Measurements from ENCODE around the gene FAM174C. TPM values are rescaled to one million over a fixed set of nuclear protein-coding genes. Genes with fewer than 3 reads are reported as not detected.

The FAM174C gene
- polyA plus RNA-seq, 1 of the 3 experiments (the other 2 are of a cell fraction) = 78.0 TPM

DNA sequence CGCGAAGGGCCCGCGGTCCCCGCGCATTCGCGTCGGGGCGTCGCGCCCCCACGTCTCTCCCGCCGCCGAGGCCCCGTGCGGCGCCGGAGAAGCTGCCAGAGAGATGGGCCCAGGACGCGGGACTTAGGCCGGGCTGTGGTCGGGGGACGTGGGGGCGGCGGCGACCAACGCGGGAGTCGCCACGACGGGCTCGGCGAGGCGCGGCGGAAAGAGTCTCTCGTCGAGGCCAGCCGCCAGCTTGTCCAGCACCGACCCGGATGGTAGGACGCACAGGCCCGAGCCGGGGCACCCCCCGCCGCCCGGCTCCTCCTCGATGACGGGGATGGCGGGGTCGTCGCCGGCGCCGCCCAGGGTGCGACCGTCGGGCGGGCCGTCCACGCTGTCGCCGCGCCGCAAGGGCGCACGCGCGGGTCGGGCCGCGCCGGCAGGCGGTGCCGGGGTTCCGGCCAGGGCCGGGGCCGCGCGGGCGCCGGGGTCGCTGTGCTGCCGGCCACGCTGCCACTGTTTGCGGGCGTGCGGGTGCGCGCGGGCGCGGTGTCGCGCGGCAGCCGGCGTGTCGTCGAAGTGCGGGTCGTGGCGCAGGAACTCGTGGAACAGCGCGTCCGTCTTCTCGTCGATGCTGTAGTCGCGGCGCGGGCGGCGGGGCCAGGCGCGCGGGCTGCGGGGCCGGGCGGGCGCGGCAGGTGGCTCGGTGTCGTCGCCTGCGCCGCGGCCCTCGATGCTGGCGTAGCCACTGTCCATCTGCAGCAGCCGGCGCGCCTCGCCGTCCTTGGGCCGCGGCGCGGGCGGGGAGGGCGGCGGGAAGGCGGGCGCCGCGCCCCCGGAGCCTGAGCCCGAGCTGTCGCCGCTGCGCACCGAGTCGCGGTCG lies 46.0 kb upstream of the FAM174C start:
- no peak overlapping the region for H3K9ac ChIP-seq
- 98% methylated on average over 111 of the region's 158 CpGs for WGBS (ENCODE audit: low lambda C conversion rate)
- no peak for DNase-seq
- no peaks in the 10 kb centered on the region for H3K9me2 ChIP-seq
- no peak overlapping the region for H3K4me2 ChIP-seq
- H3K9me3 ChIP-seq = no peaks in the 10 kb centered on the region
- TF ChIP-seq EZH2phosphoT487 (IDR thresholded peaks at IDR 0.05; ENCODE audit: borderline replicate concordance, low read depth) = no peak
- TF ChIP-seq TAF1 (IDR thresholded peaks at IDR 0.05; ENCODE audit: borderline replicate concordance, low read depth, low read length) = no peak
- no peak for TF ChIP-seq RCOR1 (IDR thresholded peaks at IDR 0.05; ENCODE audit: low read length)
- TF ChIP-seq RXRA (IDR thresholded peaks at IDR 0.05; ENCODE audit: borderline replicate concordance, low read depth) = no peak
- no peak for TF ChIP-seq FOXJ3 (CRISPR knock-in tag; IDR thresholded peaks at IDR 0.05)
- TF ChIP-seq, protein P1, sequence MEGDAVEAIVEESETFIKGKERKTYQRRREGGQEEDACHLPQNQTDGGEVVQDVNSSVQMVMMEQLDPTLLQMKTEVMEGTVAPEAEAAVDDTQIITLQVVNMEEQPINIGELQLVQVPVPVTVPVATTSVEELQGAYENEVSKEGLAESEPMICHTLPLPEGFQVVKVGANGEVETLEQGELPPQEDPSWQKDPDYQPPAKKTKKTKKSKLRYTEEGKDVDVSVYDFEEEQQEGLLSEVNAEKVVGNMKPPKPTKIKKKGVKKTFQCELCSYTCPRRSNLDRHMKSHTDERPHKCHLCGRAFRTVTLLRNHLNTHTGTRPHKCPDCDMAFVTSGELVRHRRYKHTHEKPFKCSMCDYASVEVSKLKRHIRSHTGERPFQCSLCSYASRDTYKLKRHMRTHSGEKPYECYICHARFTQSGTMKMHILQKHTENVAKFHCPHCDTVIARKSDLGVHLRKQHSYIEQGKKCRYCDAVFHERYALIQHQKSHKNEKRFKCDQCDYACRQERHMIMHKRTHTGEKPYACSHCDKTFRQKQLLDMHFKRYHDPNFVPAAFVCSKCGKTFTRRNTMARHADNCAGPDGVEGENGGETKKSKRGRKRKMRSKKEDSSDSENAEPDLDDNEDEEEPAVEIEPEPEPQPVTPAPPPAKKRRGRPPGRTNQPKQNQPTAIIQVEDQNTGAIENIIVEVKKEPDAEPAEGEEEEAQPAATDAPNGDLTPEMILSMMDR (IDR thresholded peaks at IDR 0.05) = no peak
- TF ChIP-seq, protein P2, sequence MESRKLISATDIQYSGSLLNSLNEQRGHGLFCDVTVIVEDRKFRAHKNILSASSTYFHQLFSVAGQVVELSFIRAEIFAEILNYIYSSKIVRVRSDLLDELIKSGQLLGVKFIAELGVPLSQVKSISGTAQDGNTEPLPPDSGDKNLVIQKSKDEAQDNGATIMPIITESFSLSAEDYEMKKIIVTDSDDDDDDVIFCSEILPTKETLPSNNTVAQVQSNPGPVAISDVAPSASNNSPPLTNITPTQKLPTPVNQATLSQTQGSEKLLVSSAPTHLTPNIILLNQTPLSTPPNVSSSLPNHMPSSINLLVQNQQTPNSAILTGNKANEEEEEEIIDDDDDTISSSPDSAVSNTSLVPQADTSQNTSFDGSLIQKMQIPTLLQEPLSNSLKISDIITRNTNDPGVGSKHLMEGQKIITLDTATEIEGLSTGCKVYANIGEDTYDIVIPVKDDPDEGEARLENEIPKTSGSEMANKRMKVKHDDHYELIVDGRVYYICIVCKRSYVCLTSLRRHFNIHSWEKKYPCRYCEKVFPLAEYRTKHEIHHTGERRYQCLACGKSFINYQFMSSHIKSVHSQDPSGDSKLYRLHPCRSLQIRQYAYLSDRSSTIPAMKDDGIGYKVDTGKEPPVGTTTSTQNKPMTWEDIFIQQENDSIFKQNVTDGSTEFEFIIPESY (IDR thresholded peaks at IDR 0.05; ENCODE audit: borderline replicate concordance, low read depth) = no peak
- TF ChIP-seq ELF1 (IDR thresholded peaks at IDR 0.05) = no peak
- TF ChIP-seq RAD21 (IDR thresholded peaks at IDR 0.05; ENCODE audit: low read length) = no peak
- TF ChIP-seq FOSL2 (IDR thresholded peaks at IDR 0.05; ENCODE audit: borderline replicate concordance, low read depth) = no peak
- TF ChIP-seq RFX5 (IDR thresholded peaks at IDR 0.05; ENCODE audit: low read length) = no peak
- TF ChIP-seq MEF2A (IDR thresholded peaks at IDR 0.05; ENCODE audit: borderline replicate concordance, low read depth) = no peak
- TF ChIP-seq NRF1 (IDR thresholded peaks at IDR 0.05; ENCODE audit: low read depth, low read length) = no peak
- no peak for TF ChIP-seq NFIC (IDR thresholded peaks at IDR 0.05; ENCODE audit: borderline replicate concordance)
- TF ChIP-seq SIN3A (IDR thresholded peaks at IDR 0.05; ENCODE audit: borderline replicate concordance, low read depth, low read length) = no peak
- TF ChIP-seq, protein P3, sequence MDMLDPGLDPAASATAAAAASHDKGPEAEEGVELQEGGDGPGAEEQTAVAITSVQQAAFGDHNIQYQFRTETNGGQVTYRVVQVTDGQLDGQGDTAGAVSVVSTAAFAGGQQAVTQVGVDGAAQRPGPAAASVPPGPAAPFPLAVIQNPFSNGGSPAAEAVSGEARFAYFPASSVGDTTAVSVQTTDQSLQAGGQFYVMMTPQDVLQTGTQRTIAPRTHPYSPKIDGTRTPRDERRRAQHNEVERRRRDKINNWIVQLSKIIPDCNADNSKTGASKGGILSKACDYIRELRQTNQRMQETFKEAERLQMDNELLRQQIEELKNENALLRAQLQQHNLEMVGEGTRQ (IDR thresholded peaks at IDR 0.05; ENCODE audit: borderline replicate concordance, low read depth, low read length) = no peak
- no peak overlapping the region for H3K27ac ChIP-seq (ENCODE audit: low read depth in 2 of 2, low read length in 1 of 2)
- H3K36me3 ChIP-seq (replicated peaks in 1 of 2; ENCODE audit: control insufficient read depth in 1 of 2, insufficient read depth in 2 of 2, low read length in 1 of 2) = peaks cover 0 to 54% of the 10 kb centered on the region in 2 experiments
- ChIA-PET POLR2A (interaction anchor here (1.1 kb wide), 1 partner anchor 41 kb away, joined by 3 read pairs; no protein-coding TSS in a partner anchor), CTCF (interaction anchor here (1.0 to 2.3 kb wide), 4 partner anchors 11 to 50 kb away, joined by 3 to 5 read pairs (median 4); no protein-coding TSS in a partner anchor)
- no peak overlapping the region for H2AFZ ChIP-seq (ENCODE audit: low read depth)
- no peaks in the 10 kb centered on the region for H3K4me1 ChIP-seq (ENCODE audit: control insufficient read depth in 1 of 2, insufficient read depth in 2 of 2, low read depth in 1 of 2, low read length in 1 of 2)
- H3K27me3 ChIP-seq (ENCODE audit: insufficient read depth) = no peaks in the 10 kb centered on the region
- H3K4me3 ChIP-seq (ENCODE audit: low read depth in 2 of 2, low read length in 1 of 2) = no peak overlapping the region
- peaks cover 17% of the 10 kb centered on the region for H4K20me1 ChIP-seq (ENCODE audit: insufficient read depth)
- no peaks in the 10 kb centered on the region for H3K79me2 ChIP-seq (ENCODE audit: insufficient read depth)
- H3F3A ChIP-seq (replicated peaks; ENCODE audit: insufficient read depth) = peaks cover 14% of the 10 kb centered on the region

Data from SK-N-SH (cell line).